ENCODE data around the gene TTC28.

Gene TTC28

GRCh38 chr22:28637225-28637624, 42.4 kb downstream of the TTC28 start:
- no peaks in the 10 kb centered on the region for H3K9me3 ChIP-seq (ENCODE audit: insufficient read depth, low read length)
- H3K27ac ChIP-seq (ENCODE audit: low read depth, low read length): no peak overlapping the region
- no peak overlapping the region for H3K4me3 ChIP-seq (ENCODE audit: insufficient read depth, low read length, poor library complexity, severe bottlenecking)
- no peaks in the 10 kb centered on the region for H3K9me2 ChIP-seq (replicated peaks; ENCODE audit: insufficient read depth, low read length)
- H3K36me3 ChIP-seq (ENCODE audit: low read length): no peaks in the 10 kb centered on the region
- no peaks in the 10 kb centered on the region for H3K27me3 ChIP-seq (ENCODE audit: low read length)
- no peaks in the 10 kb centered on the region for H3F3A ChIP-seq (ENCODE audit: insufficient read depth)
- H3K79me2 ChIP-seq (ENCODE audit: insufficient read depth, low read length): no peaks in the 10 kb centered on the region
- H2AFZ ChIP-seq (ENCODE audit: low read depth, low read length, severe bottlenecking): no peak overlapping the region
- TF ChIP-seq, protein P1, sequence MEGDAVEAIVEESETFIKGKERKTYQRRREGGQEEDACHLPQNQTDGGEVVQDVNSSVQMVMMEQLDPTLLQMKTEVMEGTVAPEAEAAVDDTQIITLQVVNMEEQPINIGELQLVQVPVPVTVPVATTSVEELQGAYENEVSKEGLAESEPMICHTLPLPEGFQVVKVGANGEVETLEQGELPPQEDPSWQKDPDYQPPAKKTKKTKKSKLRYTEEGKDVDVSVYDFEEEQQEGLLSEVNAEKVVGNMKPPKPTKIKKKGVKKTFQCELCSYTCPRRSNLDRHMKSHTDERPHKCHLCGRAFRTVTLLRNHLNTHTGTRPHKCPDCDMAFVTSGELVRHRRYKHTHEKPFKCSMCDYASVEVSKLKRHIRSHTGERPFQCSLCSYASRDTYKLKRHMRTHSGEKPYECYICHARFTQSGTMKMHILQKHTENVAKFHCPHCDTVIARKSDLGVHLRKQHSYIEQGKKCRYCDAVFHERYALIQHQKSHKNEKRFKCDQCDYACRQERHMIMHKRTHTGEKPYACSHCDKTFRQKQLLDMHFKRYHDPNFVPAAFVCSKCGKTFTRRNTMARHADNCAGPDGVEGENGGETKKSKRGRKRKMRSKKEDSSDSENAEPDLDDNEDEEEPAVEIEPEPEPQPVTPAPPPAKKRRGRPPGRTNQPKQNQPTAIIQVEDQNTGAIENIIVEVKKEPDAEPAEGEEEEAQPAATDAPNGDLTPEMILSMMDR (IDR thresholded peaks at IDR 0.05; ENCODE audit: insufficient read depth, low read length, poor library complexity, severe bottlenecking): no peak
- no peak for TF ChIP-seq EZH2phosphoT487 (conservative IDR thresholded peaks at IDR 0.05; ENCODE audit: low read length)
- H4K20me1 ChIP-seq (ENCODE audit: low read depth, low read length): peaks cover 4% of the 10 kb centered on the region; the same call in 1 of the 2 replicates
- H3K9ac ChIP-seq (ENCODE audit: low read length): no peak overlapping the region
- no peak overlapping the region for H3K4me2 ChIP-seq (ENCODE audit: low read depth, low read length, poor library complexity, severe bottlenecking)

DNA sequence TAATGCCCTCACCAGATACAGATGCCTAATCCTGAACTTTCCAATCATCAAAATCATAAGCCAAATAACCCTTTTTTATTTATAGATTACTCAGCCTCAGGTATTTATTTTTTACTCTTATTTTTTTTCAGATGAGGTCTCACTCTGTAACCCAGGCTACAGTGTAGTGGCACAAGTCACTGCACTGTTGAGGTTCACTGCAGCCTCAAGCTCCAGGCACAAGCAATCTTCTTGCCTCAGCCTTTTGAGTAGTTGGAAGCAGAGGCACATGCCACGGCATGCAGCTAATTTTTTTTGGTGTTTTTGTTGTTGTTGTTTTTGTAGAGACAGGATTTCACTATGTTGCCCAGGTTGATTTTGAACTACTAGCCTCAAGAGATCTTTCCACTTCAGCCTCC, 49.5 kb downstream of the TTC28 start:
- Histone ChIP-seq H3K27ac (ENCODE audit: low read depth, low read length) (no peak overlapping the region), H3K9me2 (replicated peaks; ENCODE audit: insufficient read depth, low read length) (no peaks in the 10 kb centered on the region), H3F3A (ENCODE audit: insufficient read depth) (no peaks in the 10 kb centered on the region), H3K79me2 (ENCODE audit: insufficient read depth, low read length) (no peaks in the 10 kb centered on the region), H4K20me1 (ENCODE audit: low read depth, low read length) (no peaks in the 10 kb centered on the region), H3K36me3 (ENCODE audit: low read length) (no peaks in the 10 kb centered on the region), H3K9me3 (ENCODE audit: insufficient read depth, low read length) (no peaks in the 10 kb centered on the region), H3K4me3 (ENCODE audit: insufficient read depth, low read length, poor library complexity, severe bottlenecking) (no peak overlapping the region), H3K9ac (ENCODE audit: low read length) (no peak overlapping the region), H2AFZ (ENCODE audit: low read depth, low read length, severe bottlenecking) (no peak overlapping the region), H3K27me3 (ENCODE audit: low read length) (no peaks in the 10 kb centered on the region), H3K4me2 (ENCODE audit: low read depth, low read length, poor library complexity, severe bottlenecking) (no peak overlapping the region)
- no peak for TF ChIP-seq EZH2phosphoT487 (conservative IDR thresholded peaks at IDR 0.05; ENCODE audit: low read length)
- TF ChIP-seq, protein P1 (IDR thresholded peaks at IDR 0.05; ENCODE audit: insufficient read depth, low read length, poor library complexity, severe bottlenecking): no peak

DNA sequence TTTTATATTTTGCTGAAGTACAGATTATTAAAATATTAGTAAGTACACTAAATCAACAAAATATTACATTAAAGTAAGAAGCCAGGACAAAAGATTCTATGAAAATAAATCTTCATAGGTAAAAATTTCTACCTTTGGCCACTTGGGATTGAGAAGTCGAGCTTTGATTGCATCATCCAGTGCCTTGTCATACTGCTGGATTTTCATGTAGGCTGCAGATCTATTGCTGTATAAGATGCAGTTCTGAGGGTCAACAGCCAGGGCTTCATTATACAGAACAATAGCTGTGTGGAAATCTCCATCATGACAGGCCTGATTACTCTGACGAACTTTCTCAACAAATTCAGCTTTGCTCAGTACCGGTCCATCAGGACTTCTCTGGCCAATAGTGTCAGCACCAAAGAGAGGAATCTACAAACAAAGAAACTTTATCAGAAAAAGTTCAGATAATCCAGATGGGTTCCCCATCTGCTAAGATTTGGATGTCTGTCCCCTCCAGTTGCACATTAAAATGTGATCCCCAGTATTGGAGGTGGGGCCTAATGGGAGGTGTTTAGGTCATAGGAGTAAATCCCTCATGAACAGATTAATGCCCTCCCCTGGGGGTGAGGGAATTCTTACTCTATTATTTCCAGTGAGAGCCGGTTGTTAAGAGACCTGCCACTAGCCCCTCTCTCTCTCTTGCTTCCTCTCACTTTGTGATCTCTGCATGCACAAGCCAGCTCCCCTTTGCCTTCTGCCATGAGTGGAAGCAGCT, 50.0 kb downstream of the TTC28 start:
- Histone ChIP-seq H3K9ac (ENCODE audit: low read length) (no peak overlapping the region), H4K20me1 (ENCODE audit: low read depth, low read length) (no peaks in the 10 kb centered on the region), H3K9me3 (ENCODE audit: insufficient read depth, low read length) (no peaks in the 10 kb centered on the region), H3K36me3 (ENCODE audit: low read length) (no peaks in the 10 kb centered on the region), H3K4me2 (ENCODE audit: low read depth, low read length, poor library complexity, severe bottlenecking) (no peak overlapping the region), H3F3A (ENCODE audit: insufficient read depth) (no peaks in the 10 kb centered on the region), H3K4me3 (ENCODE audit: insufficient read depth, low read length, poor library complexity, severe bottlenecking) (no peak overlapping the region), H3K79me2 (ENCODE audit: insufficient read depth, low read length) (no peaks in the 10 kb centered on the region), H3K27ac (ENCODE audit: low read depth, low read length) (no peak overlapping the region), H3K9me2 (replicated peaks; ENCODE audit: insufficient read depth, low read length) (no peaks in the 10 kb centered on the region), H3K27me3 (ENCODE audit: low read length) (no peaks in the 10 kb centered on the region), H2AFZ (ENCODE audit: low read depth, low read length, severe bottlenecking) (no peak overlapping the region)
- TF ChIP-seq, protein P1 (IDR thresholded peaks at IDR 0.05; ENCODE audit: insufficient read depth, low read length, poor library complexity, severe bottlenecking): no peak
- TF ChIP-seq EZH2phosphoT487 (conservative IDR thresholded peaks at IDR 0.05; ENCODE audit: low read length): no peak

Data from SU-DHL-6 (cell line).